HG03139 (cell line): ENCODE results near the gene CXCL16.

ENCODE experiments used
- ATAC-seq: cut with Tn5 transposase; IDR thresholded peaks from one replicate; pipeline ENCODE4 v1.9.1; 2021; ENCODE audit not compliant: unreplicated experiment

CXCL16 gene

DNA sequence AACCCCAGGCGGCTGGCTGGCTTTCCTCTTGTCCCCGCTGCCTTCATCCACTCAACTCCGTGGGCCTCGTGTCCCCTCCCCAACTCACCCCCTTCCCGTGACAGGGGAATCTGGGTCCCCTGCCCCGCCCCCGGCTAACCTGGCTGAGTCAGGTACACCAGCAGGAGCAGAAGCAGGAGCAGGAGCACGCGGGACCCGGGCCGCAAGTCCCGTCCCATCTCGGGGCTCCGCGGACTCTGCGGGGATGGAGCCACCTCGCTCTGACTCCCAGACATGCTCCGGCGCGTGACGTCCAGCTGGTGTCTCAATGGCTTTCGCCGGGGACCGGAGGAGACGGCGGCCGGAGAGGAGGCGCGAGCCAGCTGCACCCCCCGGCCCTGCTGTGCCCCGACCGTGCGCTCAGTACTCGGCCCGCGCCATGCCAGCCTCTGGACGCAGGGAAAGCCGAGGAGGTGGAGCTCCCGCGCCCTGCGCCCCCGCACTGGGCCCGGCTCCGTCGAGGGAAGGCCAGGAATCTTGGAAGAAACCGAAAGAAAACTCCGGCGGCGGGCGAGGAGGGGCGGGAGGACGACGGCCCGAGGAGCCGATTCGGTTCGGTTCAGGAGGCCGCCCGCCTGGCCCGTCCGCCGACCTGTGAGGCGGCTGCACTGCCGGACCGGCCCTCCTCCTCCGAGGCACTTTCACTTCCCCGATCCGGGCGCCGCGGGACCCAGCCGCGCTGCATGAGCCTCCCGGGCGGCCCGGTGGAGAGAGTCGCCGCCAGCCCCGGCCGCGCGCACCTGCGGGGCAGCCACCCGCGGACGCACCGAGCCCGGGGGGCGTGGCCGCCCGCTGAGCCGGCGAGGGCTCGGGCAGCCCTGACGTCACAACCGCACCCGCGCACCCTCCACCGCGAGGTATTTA, at the start of gene CXCL16, which contains the start of gene ZMYND15:
TSS of gene CXCL16 (minus strand) at position 807 of the 903 bp plus-strand sequence. CDS start at position 218, 589 bp downstream.
TSS of gene ZMYND15 (plus strand) at position 712 of the 903 bp plus-strand sequence. CDS start 716 bp downstream, outside the sequence.
- no peak for ATAC-seq

- ATAC-seq = no peak
These were observed 49.3 kb upstream of the CXCL16 start, which contains the start of gene GLTPD2 for GRCh38 chr17:4788807-4789700. Gene GLTPD2, plus strand, starts transcription at chr17:4788964. Its CDS starts 48 bp downstream, at chr17:4789012.

GRCh38 chr17:4788159-4788806, 48.6 kb upstream of the CXCL16 start:
- no peak for ATAC-seq

DNA sequence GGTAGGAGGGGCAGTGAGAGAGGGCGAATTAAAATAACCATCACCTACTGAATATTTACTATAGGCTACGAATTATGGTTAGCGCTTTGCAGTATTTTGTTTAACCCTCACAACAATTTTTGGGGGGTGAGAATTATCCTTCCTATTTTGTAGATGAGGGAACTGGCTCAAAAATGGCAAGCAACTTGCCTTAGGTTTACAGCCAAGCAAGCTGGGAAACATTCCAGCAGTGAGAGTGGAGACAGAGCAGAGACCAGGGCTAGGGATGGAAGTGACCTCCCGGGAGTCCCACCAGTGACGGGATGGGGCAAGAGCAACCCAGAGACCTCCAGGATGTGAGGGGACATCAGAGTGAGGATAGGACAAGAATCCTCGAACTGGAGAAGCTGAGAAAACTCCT, 46.8 kb upstream of the CXCL16 start:
- ATAC-seq = no peak

GRCh38 chr17:4786106-4786511, 46.4 kb upstream of the CXCL16 start, which contains the start of gene VMO1:
Gene VMO1, minus strand, starts transcription at chr17:4786364. Its CDS starts 12 bp downstream, at chr17:4786352.
- no peak for ATAC-seq

DNA sequence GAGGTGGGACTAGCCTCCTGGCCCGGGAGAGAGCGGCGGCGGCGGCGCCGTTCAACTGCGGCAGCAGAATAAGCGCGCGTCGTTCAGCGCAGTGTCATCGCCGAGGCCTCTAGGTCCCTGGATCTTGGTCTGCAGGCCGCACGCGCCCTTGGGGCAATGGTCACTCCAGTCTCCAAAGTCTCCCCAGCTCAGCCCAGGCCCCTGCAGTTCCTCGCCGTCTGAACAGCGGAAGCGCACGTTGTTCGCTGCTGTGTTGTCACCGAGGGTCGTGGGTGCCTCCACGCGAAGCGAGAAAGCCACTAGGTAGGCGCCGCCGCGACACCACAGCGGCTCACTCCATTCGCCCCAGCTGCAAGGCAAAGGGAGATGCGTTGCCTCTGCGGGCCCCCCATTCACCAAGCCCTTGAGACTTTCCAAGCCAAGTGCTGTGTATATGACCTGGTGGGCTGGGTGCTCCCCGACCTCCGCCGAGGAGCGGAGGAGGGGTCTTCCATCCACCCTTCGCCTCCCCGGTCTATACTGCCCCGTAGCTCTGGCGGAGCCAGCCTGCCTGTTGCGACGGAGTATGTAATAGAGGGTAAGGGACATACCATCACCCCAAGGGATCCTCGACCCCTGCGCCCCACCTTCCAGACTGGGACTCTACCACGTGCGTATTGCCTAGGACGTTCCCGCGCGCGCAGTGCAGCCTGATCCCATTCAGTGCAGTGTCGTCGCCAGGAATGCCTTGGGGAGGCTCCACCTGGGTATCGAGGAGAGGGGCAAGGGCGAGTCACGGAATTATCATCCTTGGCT, 45.8 kb upstream of the CXCL16 start:
- no peak for ATAC-seq

DNA sequence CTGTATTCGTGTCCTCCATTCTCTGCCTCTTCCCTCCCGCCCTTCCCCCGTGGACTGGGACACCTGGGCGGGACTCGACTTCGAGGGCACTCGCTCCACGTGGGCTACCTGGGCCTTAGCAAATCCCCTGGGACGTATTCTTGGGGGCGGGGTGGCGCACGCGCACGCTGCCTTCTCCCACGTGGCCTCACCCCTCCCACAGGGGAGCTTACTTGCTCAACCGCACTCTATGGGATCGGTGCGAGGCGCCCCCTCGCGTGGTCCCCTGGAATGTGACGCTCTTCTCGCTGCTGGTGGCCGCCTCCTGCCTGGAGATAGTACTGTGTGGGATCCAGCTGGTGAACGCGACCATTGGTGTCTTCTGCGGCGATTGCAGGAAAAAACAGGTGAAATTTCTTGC, 42.9 kb upstream of the CXCL16 start:
- no peak for ATAC-seq

- ATAC-seq = no peak
These were observed 40.7 kb upstream of the CXCL16 start for GRCh38 chr17:4780325-4780955.

DNA sequence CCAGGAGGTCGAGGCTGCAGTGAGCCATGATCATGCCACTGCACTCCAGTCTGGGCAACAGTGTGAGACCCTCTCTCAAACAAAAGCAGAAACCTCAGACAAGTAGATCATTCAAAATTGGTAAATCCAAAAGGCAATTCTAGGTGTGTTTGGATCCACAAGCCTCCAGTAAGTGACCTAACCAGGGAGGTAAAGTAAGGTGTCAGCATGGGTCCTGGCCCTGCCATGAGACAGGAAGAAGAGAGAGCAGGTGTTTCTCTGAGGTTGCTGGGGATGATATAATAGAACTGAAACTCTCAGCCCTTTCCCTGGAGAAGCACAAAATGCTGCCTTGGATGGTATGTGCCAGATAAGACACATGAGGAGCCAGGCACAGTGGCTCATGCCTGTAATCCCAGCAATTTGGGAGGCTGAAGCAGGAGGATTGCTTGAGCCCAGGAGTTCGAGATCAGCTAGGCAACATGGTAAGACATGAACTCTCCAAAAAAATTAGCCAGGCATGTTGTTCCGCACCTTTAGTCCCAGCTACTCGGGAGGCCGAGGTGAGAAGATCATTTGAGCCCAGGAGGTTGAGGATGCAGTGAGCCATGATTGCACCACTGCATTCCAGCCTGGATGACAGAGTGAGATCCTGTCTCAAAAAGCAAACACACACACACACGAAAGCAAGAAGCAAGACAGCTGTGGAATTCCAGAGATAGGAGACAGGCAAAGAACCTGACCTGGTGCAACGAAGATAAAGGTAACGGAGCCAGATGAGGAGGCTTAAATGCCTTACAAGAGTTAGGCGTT, 38.4 kb upstream of the CXCL16 start:
- no peak for ATAC-seq

DNA sequence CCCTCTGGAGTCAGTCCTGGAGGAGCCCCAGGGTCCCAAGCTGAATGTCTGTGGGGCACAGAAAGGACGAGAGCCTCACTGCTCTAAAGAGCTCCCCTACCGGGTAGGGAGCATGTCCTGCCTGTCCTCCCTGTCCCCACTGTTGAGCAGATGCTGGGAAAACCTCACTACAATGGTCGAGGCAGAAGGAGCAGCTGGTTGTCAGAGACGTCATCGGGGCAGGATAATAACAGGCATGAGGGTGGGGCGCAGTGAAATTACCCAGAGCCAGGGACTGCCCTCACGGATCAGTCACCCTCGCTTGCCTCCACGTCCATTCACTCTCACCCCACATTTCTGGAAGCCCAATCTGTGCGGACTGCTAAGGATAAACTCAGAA, 32.5 kb upstream of the CXCL16 start:
- ATAC-seq = no peak

DNA sequence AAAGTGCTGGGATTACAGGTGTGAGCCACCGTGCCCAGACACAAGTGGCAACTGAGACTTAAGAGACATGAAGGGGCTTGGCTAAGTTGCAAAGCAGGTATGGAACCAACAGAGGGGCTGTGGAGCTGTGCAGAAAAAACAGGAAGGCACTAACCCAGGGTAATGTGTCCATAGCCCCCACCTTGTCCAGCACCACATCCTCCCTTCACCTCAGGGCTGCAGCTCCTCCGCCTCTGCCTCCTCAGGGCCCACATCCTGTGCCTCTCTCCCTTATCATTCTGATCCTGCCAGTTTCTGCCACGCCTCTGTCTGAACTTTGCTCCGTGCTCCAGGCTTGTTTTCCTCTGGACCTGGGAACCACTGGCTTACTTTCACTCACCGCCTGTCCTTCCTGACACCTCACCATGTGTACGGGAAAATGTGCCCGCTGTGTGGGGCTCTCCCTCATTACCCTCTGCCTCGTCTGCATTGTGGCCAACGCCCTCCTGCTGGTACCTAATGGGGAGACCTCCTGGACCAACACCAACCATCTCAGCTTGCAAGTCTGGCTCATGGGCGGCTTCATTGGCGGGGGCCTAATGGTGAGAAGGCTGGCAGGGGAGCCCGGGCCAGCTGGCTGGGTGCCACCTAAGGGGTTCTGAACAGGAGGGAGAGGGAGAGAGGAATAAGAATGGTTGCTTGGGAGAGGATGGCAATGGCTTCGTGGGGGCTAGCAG, 31.9 kb upstream of the CXCL16 start, which contains the start of gene TM4SF5:
TSS of gene TM4SF5 (plus strand) at position 368 of the 716 bp plus-strand sequence. CDS start at position 405, 37 bp downstream.
- ATAC-seq = no peak

DNA sequence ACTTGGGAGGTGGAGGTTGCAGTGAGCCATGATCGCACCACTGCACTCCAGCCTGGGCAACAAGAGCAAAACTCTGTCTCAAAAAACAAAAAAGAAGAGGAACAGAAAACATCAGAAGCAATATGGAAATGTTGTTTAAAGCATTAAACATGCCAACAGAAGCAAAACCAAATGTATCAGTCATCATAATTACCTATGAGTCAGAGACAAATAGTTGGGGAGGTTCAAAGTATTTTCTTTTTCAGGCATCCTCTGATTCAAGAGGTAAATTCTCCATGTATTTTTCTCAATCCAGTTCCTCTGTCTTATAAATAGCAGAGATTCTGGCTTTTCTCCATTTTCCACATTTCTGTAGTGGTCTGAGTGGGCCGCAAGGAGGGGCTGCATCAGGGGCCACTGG, 29.9 kb upstream of the CXCL16 start:
- ATAC-seq = no peak

DNA sequence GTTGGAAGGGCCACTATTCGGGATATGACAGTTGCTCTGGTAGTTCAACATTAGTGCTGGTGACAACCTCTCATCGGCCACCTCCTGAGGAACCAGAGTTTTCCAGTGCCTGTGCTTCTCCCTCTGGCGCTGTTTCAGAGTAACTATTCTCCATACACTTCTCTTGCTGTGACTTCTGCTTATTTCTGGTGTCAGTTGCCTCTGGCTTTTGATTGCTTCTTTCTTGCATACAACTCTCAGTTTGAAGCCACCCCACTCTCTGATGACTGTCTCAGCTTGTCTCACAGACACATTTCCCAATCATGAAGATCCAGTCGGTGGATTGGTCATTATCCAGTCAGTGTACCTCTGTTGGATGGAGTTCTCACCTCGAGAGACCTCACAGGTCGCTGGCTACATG, 28.6 kb upstream of the CXCL16 start:
- no peak for ATAC-seq

DNA sequence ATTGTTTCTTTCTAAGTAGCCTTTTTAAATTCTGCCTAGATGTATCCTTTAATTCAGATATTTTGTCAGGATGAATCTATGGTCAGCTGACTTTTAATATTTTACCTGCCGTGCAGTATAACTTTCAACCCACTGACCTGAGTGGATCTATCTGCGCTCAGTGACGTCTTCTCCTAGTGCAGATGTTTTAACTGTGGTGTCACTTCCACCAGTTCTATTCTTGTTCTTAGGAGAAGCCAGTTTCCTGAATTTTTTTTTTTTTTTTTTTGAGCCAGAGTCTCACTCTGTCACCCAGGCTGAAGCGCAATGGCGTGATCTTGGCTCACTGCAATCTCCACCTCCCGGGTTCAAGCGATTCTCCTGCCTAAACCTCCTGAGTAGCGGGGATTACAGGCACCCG, 27.0 kb upstream of the CXCL16 start:
- no peak for ATAC-seq

DNA sequence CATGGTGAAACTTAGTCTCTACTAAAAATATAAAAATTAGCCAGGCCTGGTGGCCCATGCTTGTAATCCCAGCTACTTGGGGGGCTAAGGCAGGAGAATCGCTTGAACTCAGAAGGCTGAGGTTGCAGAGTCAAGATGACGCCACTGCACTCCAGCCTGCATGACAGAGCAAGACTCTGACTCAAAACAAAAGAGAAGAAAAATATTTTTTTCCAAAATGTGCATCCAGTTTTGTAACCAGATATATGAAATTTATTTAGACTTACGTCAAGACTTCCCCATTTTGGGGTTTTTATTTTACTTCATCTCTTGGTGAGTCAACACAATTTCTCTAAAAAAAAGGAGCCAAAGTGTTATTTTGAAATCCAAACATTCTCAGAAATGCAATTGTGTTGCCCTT, 26.5 kb upstream of the CXCL16 start:
- ATAC-seq = no peak

DNA sequence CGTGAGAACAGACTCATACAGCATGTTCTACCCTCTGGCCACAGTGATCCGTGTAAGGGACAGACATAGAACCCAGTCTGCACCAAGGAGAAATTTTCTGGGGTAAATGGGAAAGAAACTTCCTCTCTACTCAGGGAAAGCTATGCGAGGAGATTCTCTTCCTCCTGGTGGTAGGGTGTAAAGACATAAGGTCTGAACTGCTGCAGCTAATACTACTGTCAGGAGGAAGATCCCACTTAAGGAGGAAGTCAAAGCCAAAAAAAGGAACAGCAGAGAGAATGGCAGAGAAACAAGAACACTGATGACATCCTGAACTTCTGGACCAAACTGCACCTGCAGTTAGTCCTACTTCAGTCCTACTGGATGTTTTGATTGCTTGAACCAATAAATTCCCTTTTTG, 24.9 kb upstream of the CXCL16 start:
- no peak for ATAC-seq

DNA sequence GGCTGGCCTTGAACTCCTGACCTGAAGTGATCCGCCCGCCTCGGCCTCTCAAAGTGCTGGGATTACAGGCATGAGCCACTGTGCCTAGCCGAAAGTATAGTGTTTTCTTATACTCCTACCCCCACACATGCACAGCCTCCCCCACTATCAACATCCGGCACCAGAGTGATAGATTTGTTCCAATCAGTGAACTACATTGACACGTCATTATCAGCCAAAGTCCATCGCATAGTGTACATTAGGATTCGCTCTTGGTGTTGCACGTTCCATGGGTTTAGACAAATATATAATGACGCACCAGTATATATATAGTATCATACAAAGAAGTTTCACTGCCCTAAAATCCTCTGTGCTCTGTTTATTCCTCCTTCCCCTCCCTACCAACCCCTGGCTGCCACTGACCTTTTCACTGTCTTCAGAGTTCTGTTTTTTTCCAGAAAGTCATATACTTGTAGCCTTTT, 20.1 kb upstream of the CXCL16 start:
- ATAC-seq = no peak

DNA sequence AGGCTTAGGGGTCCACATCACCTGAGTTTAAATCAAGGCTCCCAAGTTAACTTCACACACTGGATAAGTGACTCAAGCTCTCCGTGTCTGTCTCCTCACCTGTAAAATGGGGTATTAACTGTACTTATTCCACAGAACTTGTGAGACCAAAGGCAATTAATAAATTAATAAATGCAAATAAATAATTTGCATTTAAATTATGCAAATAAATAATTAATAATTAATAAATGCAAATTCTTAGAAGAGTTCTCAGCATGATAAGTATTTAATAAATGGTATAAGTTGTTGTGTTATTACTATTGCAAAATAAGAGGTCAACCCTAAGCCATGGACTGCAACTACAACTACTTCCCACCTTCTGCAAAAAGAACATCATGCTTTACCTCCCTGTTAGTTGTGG, 13.7 kb upstream of the CXCL16 start:
- no peak for ATAC-seq
